H1 (cell line): ENCODE results near the gene TTC6.

Experiments used
- JUN ChIP-seq: IDR thresholded peaks from 2 replicates; pipeline ENCODE4 v1.6.1; 2011; ENCODE audit warnings: low read depth, mild to moderate bottlenecking, improper control_type of control experiment, low read length
- TF ChIP-seq, protein P1 (sequence below), 3 experiments: IDR thresholded peaks; 1 replicate in 2 of 3; 2 replicates in 1 of 3; pipeline versions ENCODE4 v1.5.1 to v1.6.1; 2011; ENCODE audit warnings: low read length in 3 of 3, mild to moderate bottlenecking in 3 of 3, inconsistent platforms in 2 of 3, low read depth in 1 of 3, moderate library complexity in 1 of 3; ENCODE audit not compliant: insufficient read depth in 1 of 3; ENCODE audit errors: control extremely low read depth in 1 of 3

GRCh38 chr14:37597914-37598746 lies 2.7 kb downstream of the TTC6 start:
- TF ChIP-seq, protein P1, sequence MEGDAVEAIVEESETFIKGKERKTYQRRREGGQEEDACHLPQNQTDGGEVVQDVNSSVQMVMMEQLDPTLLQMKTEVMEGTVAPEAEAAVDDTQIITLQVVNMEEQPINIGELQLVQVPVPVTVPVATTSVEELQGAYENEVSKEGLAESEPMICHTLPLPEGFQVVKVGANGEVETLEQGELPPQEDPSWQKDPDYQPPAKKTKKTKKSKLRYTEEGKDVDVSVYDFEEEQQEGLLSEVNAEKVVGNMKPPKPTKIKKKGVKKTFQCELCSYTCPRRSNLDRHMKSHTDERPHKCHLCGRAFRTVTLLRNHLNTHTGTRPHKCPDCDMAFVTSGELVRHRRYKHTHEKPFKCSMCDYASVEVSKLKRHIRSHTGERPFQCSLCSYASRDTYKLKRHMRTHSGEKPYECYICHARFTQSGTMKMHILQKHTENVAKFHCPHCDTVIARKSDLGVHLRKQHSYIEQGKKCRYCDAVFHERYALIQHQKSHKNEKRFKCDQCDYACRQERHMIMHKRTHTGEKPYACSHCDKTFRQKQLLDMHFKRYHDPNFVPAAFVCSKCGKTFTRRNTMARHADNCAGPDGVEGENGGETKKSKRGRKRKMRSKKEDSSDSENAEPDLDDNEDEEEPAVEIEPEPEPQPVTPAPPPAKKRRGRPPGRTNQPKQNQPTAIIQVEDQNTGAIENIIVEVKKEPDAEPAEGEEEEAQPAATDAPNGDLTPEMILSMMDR (IDR thresholded peaks at IDR 0.05; ENCODE audit: control extremely low read depth in 1 of 3, insufficient read depth in 1 of 3, low read depth in 1 of 3, low read length in 3 of 3) = no peak
- TF ChIP-seq JUN = no peak
